Stimulated activated CD4-positive, alpha-beta T cell treated with anti-CD3 and anti-CD28 coated beads, Interleukin-1b, Interleukin-23, amount 100 ng/mL, for 48 hours (primary cell): Measurements from ENCODE around the gene PLXNA4.

ENCODE experiments used
- DNase-seq: peaks from one replicate; pipeline ENCODE4 v3.0.0-alpha.2; 2020

Gene PLXNA4

DNA sequence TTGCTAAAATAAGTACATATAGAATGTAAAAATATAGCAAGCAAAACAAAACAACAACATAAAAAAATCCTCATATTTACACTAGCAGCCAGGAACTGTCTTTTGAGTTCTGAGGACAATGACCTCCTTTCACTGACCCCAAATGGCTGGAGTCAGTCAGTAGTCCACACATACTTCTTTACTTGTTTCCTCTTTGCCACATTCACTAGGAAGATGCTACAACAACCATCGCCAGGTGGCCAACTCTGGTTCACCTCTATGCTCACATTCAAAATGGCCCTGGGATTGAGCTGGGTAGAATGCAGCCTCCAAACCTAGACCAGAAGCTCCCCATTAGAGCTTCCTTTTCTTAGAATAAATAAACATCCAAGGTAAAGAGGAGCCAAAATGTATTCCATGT, 356.2 kb downstream of the PLXNA4 start:
- no peak for DNase-seq

DNA sequence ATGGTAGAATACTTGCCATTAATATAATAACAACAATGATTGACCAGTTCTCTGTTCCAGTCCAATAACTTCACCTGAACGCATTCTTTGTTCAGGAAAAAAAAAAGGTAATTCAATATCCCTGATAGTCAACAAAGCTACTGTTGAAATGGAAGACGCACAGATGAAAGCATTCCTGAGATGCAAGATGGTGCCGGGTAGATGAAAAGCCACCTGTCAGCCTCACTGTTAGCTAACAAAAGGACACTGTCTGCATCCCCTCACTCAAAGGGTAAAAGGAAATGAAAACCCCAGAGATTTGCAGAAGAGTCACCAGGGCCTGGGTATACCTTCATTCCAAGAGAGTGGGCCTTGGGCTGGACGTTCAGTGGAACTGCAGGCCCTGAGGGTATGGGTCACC, 357.4 kb downstream of the PLXNA4 start:
- DNase-seq, result no peak

DNA sequence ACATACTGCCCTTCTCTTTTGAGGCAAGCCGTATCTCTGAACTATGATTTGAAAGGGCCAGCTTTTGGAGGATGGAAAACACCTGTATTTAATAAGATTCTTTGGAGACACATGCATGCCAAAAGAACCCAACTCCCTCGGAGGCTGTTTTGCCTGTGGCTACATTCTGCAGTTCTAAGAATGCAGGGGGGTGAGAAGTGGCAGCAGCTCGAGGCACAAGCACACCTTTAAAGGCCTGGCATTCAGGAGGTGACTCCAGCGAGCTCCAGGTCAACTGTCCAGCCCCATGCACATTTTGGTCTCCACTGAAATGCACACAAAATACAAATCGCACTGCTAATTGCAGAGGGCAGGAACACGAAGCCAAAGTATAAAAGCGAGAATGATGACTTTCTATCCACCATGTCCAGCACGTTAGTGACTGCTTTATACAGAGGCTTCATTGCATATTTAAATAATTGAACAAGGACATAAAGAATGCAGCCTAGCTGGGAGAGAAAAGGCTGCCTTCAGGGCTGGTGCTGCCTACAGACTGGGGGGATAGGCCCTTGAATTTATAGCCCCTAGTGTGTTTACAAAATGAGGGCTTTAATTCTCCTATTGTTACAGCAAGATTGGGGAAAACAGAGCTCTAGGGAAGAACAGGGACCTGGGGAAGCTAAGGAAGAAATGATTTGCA, 359.3 kb downstream of the PLXNA4 start:
- no peak for DNase-seq

DNA sequence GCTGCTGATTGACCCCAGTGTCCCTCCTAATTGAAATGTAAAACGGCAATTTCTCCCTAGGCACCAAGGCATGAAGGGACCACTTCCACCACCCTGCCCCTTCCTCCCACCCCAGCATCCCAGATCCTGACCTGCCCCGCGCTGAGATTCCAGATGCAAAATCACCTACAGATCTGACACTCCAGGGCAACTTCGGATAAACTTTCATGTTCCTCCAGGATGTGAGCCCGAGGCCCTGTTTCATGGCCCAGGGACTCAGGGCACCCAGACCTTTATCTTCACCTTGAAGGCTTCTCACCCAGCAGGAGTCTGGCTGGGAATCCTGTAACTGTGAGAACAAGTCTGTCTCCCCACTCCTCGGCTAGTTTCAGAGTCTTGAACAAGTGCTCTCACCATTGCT, 361.8 kb downstream of the PLXNA4 start:
- DNase-seq, result no peak

DNA sequence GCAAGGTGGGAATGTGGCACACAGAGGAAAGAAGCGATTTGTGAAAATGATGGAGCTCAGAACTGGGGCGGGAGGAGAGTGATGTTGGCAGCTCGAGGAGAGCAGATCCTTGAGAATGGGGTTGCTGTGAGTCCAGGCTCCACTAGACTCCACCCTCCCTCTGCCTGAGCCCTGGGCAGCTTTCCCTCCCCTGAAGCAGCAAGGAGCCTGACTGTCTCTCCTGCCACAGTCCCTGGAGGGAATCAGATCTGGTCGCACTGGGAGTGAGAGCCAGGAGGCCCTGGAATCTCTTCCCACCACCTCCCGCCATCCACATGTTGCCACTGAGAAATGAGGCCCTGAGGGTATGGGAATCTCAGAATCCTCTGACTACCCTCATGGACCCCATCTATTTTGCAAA, 362.7 kb downstream of the PLXNA4 start:
- DNase-seq, result no peak

DNA sequence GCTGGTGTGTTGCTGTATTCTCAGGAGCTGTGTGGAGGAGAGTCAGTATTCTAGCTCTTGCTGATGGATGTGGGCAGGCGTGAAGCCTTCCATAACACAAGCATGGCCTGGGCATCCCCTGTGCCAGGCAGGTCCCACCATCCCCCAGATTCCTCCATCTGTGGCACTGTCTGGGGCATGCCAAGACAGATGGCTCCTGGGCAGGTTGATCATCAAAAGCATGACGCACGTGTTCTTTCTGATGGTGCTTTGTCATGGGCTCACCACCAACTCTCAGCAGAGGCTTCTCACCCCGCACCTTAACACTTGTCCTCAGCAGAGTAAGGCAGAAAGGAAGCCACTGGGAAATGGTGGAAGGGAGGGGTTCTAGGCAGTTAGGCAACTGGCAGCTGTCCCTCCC, 364.3 kb downstream of the PLXNA4 start:
- no peak for DNase-seq

DNA sequence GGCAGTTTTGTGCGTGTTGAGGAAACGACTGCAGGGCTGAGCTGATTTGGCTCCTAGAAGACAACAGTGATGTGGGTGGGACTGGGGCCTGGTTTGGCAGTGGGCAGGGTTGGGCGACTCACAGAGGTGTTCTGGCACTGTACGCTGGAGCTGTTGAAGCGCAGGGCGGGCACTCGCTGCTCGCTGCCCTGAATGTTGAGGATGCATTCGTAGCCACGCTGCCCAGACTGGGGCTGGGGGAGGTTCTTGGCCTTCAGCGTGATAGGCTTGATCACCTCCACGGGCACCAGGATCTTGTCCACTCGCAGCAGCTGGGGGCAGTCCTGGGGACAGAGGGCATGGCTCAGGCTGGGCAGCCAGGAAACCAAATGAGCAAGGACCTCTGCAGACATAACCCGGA, 365.4 kb downstream of the PLXNA4 start:
- no peak for DNase-seq

DNA sequence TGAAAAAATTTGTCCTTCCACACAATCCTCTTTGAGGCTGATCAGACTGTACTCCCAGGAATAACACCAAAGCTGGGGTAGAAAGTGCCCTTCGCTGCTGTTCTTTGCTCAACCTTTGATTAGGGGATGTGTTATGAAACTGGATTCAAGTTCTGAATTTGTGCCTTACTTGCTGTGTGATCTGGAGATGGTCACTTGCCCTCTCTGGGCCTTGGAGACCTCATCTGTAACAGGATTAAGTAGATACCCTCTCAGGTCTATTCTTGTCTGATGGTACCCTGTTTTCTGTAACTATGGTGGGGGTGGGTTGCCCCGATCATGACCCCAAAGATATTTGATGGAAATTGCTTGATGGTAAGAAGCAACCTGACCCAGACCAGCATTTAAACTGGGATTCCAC, 368.5 kb downstream of the PLXNA4 start:
- no peak for DNase-seq

DNA sequence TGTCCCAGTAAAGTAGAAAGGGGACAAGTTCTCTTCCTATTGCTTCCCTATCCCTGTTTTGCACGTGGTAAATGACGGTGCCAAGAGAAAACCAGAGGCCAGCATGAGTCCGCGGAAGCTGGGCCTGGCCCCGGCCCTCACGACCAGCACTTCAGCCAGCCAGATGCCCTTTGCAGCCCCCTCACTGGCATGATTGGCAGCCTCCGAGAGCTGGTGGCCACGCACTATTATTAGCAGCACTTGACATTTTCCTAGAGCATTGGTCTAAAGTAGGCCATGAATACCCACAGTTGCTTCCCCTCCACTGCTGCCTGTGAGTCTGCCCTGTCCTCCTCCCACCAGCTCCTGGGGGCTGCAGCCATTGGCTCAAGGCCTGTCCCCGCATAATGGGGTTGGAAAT, 369.1 kb downstream of the PLXNA4 start:
- DNase-seq, result no peak

DNA sequence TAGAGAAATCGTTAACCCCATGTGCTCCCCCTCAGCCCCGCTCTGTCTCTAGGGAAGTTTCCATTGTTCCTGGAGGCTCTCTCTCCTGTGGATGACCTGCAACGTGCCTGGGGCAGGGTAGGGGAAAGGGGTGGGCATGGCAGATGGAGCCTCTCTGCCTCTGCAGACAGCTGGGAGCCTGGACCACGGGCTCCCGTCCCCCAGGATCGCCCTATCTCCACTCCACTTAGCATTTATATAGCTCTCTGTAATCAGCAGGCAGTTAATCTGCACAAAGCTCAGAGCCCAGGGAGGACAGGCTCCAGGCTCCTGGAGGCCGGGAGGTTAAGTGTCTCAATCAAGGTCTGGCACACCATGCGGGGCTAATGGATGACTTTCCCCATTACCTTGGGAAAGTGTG, 369.7 kb downstream of the PLXNA4 start:
- no peak for DNase-seq

DNA sequence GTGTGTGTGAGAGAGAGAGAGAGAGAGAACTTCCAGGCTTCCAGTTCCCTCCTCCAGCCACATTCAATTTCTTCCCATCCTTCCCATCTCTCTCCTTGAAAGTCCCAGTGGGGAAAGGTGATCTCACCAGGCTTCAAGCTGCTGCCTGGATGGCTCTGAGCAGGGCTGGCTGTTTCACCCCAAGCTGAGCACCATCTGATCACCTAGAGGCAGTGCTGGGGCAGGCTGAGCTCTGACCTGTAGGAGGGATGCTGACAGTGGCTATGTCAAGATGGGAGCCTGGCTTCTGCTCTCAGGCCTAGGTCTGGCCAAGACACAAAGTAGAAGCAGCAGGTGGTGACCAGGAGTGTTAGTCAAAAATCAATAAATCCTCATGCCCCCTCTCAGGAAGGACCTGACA, 370.8 kb downstream of the PLXNA4 start:
- DNase-seq, result no peak

DNA sequence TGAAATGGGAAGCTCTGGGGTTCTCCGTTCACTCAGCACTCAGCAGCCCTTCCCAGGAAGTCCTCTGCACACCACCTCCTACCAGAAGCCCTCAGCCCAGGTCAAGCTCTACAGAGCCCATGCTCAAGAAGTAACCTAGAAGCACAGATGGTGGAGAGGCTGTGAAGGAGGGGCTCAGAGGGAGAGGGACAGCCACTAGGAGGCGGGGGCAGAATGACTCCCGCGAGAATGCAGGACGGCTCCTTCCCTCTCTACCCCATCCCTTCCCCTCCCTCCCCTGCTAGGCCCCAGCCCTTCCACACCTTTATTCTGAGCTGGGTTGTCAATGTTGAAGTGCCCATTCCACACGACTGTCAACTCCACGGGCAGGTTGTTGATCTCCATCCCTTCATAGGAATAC, 373.2 kb downstream of the PLXNA4 start:
- no peak for DNase-seq

DNA sequence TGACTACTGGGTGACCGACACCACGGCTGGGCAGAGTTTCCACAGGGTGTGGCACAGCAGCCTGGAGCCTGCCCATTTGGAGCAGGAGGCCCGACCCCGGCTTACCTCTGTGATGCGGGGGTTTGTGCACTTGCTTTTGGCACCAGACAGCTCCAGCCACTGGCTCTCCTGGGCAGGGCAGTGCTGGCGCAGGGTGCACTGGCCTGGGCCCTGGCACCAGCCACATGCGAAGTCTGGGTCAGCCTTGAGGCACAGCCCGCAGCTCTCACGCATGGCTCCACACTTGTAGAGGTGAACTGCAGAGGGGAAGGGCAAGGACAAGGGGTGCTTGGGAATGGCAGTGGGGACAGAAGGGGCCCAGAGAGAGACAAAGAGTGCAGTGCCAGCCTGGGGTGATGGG, 373.7 kb downstream of the PLXNA4 start:
- DNase-seq, result no peak

DNA sequence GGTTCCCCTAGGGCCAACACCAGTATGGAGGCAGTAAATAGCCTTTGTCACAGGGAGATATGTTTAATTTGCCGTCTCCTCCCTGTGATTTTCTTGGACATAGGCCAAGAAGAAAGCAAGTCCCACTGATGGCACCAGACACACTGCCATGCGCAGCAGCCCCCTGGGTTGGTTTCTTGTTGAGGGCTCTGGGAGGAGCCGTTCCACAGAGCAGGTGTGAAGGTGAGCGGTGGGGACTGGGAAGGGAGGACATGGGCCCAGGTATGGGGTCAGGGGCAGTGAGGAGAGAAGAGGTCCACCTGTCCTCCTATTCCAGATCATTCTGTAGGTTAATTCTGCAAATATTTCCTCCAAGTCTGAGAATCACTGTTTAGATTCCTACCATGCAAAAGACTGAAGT, 376.1 kb downstream of the PLXNA4 start:
- no peak for DNase-seq

DNA sequence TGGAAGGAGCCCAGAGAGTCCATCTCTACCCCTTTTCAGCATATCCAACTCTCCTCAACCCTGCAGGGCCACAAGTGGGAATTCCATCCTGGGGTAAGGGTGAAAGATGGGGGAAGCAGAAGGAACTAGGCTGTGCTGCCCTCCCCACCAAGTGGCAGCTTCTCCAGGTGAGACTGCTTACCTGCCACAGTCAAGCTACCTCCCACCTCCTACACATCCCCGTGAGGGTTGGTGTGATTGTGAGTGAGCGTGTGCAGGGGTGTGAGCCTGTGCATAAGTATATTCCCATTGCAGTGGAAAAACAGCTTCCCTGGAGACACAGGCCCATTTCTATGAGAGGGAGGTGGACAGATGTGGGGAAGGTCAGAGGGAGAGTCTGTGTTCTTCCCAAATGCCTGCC, 376.6 kb downstream of the PLXNA4 start:
- no peak for DNase-seq

DNA sequence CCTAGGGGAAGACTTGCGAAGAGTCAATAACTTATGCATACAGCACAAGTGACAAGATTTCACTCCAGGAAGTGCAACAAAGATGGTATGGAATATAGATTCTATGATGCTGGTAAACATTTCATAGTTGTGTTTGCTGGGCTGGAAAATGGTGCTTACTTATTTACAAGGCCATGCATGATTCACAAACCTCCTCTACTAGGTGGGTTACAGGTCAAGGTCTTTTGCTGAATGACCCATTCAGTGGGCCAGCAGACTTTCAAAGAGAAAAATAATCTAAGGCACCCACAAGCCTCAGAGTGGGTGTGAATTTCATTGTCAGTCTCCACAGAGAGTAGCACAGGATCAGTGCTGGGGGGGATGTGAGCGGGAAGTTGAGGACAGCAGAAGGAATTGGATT, 378.5 kb downstream of the PLXNA4 start:
- no peak for DNase-seq

DNA sequence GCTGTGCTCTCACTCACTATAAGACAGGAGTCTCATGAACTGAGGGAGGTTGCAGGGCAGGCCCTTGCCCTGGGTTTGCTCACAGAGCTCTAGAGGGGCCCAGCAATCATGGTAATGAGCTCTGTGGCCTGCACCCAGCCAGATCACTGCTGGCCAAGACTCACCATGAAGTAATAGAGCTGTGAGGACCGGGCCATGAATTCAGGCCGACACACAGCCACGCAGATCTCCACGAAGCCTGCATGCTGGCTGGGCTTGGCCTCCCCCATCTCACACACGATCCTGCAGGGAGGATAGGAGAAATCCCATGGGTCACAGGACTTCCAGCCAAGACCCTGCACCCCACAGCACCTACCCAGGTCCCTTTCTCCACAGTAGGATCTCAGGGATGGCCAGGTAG, 382.4 kb downstream of the PLXNA4 start:
- DNase-seq, result no peak

DNA sequence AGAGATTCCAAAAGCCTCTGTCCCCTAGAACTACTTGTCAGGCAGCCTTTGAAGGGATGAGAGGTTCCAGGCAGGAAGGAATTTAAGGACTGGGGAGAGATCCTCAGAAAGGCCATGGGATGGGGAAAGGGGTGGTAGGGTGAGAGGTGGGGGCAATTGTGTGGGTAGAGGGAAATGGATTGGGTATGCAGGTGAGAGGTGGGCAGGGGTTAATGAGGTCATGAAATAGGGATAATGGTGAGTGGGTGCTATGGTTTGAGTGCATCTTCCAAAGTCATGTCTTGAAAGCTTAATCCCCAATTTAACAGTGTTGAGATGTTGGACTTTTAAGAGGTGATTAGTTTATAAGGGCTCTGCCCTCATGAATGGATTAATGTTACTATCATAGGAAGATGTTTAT, 383.5 kb downstream of the PLXNA4 start:
- DNase-seq, result no peak

DNA sequence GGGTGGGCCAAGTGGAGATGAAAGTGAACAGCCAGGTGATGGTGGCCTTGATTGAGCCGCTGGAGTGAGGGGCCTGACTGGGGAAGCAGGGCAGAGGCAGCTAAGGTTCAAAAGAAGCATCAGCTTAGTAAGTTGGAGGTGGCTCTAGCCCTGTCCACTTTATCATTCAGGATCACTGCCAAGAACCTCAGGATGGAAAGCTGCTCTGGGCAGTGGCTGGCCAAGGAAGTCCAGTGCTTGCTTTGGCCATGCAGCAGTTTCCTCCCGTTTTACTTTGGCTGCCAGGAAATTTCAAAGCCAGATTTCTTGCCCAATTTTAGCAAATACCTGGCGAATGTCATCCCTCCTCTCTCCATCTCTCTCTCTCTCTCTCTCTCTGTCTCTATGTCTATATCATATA, 384.9 kb downstream of the PLXNA4 start:
- DNase-seq, result no peak

DNA sequence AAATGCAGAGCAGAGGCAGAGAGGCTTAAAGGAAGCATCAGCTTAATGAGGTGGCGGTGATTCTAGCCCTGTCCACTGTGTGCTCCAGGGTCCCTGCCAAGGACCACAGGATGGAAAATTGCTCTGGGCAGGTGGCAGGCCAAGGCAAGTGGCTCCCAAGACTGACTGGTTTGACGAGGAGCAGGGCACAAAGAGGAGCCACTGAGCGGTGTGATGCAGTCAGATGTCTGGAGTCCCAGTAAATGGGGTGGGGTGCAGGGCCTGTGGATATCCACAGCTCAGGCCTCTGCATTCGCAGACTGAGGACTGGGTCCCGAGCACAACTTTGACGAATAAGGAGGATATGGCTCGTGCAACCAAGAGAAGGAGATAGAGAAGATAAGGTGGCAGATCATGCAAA, 385.6 kb downstream of the PLXNA4 start:
- no peak for DNase-seq

DNA sequence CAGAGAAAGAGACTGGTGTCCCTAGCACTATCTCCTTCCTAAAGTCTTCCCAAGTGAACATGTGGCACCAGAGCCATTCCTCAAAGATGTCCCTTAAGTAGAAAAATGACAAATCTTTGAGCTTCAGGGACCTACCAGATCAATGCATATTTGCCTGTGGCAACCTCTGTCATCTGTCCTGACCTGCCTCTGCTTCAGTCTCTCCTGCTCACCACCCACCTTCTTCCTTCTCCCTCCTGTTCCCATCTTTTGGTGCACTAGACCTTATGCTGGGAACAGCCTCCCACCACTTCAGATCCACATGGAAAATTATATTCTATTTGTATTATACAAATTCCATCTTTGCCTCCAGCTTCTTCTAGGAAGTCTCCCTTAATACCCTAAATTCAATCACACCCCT, 386.4 kb downstream of the PLXNA4 start:
- no peak for DNase-seq

DNA sequence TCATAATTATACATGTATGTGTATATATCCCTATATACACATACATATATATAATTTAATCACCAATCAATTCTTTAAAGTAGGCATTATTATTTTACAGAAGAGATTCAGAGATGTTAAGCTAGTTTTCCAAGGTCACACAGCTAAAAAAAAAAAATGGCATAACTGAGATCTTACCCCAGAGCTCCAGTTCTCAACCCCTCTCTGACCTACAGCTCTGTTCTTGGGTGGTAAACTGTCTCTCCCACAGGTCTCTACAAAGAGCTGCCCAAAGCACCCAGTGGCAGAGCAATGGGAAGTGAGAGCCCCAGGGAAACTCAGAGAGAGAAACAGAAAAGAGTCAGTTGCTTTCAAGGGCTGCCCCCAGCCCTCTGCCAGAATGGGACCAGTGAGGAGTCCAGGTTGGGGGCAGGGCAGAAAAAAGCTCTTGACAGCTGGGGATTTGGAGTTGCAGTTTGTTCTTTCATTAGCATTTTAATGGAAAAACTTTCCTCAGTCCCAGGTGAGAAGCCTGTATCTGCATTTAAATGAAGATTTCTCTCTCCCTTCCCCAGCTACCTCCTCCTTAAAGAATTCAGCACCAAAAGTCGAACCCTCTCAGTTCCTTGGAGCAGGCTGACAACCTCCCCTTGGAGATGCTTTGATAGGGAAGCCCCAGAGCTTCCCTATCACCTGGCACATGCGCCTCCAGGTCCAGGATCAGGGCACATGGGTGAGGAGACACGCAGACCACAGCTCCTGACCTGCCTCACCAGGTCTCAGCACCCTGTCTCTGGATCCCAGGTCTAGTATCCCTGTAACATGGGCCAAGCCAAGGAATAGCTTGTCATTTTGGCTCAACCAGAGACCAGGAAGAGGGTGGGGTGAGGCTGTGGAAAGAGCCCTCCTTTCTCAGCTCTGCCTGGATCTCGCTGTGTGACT, 388.1 kb downstream of the PLXNA4 start:
- DNase-seq, result no peak

DNA sequence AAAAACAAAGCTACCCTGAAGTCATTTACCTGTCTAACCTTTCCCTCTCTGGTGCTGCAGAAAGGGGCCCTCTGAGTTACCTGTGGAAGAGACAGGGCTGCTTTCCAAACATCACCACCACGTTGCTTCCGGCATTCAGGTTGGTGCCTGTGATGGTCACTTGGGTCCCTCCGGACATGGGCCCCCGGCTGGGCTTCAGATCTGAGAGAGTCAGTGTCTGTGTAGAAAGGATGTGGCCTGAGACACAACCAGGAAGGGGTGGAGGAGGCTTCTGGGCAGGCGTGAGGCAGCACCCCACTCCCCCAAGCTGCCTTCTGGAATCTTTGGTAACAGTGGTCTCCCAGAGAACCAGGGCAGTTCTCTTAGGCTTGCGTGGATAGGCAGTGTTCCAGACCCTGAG, 388.9 kb downstream of the PLXNA4 start:
- DNase-seq, result no peak

DNA sequence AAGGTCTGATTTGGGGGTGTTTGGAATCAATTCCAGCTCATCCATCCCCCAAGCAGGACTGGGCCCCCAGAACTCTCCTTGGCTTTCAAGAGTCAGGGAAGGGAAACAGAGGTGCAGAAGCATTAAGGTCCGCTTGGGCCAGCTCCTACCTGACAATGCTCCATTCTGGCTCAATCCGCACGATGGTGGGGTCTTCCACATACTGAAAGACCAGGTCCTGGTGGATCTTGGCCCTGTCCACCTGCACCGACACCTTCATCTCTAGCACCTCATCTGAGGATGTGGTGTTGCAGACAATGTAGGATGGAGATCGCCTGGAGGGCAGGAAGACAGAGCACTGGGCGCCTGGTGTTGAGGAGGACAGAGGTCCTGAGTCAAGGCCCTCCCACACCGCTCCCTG, 391.1 kb downstream of the PLXNA4 start:
- no peak for DNase-seq
